Measurements from ENCODE around the gene FOXD2. TPM values are rescaled to one million over a fixed set of nuclear protein-coding genes. Genes with fewer than 3 reads are reported as not detected.

FOXD2 gene
- polyA plus RNA-seq, 3 donors: 0.03 to 0.11 TPM; not detected in 1

GRCh38 chr1:47420547-47420946 is 17.3 kb upstream of the FOXD2 start:
- Histone ChIP-seq H3K4me3 (replicated peaks in 1 of 3; ENCODE audit: low read depth in 2 of 3, low read length in 3 of 3) (no peak overlapping the region), H3K27me3 (ENCODE audit: control insufficient read depth in 2 of 2, insufficient read depth in 2 of 2, low read length in 2 of 2) (peaks cover 47 to 58% of the 10 kb centered on the region in 2 donors), H3K79me2 (ENCODE audit: insufficient read depth, low read length) (no peaks in the 10 kb centered on the region), H3K9me3 (replicated peaks in 1 of 2; ENCODE audit: control insufficient read depth in 1 of 2, insufficient read depth in 1 of 2, low read length in 2 of 2) (peaks cover 0 to 9% of the 10 kb centered on the region in 2 donors), H3K4me2 (replicated peaks; ENCODE audit: extremely low read depth, low read length, poor library complexity, severe bottlenecking) (no peak overlapping the region), H3K36me3 (replicated peaks in 1 of 2; ENCODE audit: control insufficient read depth in 1 of 2, insufficient read depth in 2 of 2, low read length in 2 of 2) (no peaks in the 10 kb centered on the region), H3K9ac (ENCODE audit: insufficient read depth, low read length, poor library complexity, severe bottlenecking) (no peak overlapping the region), H2AFZ (ENCODE audit: insufficient read depth, low read depth, low read length, poor library complexity, severe bottlenecking) (no peak overlapping the region), H3K4me1 (ENCODE audit: control insufficient read depth in 1 of 2, insufficient read depth in 2 of 2, low read length in 2 of 2) (no peaks in the 10 kb centered on the region), H4K20me1 (ENCODE audit: insufficient read depth, low read length) (no peaks in the 10 kb centered on the region), H3K27ac (ENCODE audit: low read depth in 1 of 2, low read length in 2 of 2) (no peak overlapping the region)
- TF ChIP-seq, protein P1, sequence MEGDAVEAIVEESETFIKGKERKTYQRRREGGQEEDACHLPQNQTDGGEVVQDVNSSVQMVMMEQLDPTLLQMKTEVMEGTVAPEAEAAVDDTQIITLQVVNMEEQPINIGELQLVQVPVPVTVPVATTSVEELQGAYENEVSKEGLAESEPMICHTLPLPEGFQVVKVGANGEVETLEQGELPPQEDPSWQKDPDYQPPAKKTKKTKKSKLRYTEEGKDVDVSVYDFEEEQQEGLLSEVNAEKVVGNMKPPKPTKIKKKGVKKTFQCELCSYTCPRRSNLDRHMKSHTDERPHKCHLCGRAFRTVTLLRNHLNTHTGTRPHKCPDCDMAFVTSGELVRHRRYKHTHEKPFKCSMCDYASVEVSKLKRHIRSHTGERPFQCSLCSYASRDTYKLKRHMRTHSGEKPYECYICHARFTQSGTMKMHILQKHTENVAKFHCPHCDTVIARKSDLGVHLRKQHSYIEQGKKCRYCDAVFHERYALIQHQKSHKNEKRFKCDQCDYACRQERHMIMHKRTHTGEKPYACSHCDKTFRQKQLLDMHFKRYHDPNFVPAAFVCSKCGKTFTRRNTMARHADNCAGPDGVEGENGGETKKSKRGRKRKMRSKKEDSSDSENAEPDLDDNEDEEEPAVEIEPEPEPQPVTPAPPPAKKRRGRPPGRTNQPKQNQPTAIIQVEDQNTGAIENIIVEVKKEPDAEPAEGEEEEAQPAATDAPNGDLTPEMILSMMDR (IDR thresholded peaks at IDR 0.05): no peak
- peaks cover 5% of the 10 kb centered on the region for H3K4me1 Mint-ChIP-seq
- H3K36me3 Mint-ChIP-seq: no peaks in the 10 kb centered on the region
- H3K9me3 Mint-ChIP-seq: peaks cover 0 to 13% (median 3%) of the 10 kb centered on the region in 7 donors
- WGBS (ENCODE audit: insufficient coverage): no CpG with 5 or more reads among the region's 4 CpGs
- intact Hi-C loops (cut with micrococcal nuclease): no loop called here
- H3K27ac Mint-ChIP-seq: no peak overlapping the region
- peaks cover 53 to 79% (median 63%) of the 10 kb centered on the region in 3 donors for H3K27me3 Mint-ChIP-seq (ENCODE audit: low read depth in 3 of 3)
- H3K4me3 Mint-ChIP-seq: no peak overlapping the region
- no peak for DNase-seq

DNA sequence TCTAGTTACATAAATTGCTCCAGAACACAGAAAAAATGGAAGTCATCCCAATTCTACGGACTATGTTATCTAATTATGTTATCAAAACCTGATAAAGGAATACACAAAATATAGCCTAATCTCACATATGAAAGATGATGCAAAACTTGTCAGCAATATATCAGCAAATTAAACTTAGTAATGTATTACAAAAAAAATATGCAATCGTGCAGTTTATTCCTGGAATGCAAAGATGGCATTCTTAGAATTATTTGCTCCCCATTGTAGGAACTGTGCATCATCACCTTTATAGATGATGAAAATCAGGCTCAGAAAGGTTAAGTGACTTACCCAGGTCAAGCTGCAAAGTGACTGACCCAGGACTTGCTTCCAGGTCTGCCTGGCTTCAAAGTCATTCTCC is 14.0 kb upstream of the FOXD2 start:
- Histone ChIP-seq H3K79me2 (ENCODE audit: insufficient read depth, low read length) (no peaks in the 10 kb centered on the region), H2AFZ (ENCODE audit: insufficient read depth, low read depth, low read length, poor library complexity, severe bottlenecking) (no peak overlapping the region), H3K4me1 (ENCODE audit: control insufficient read depth in 1 of 2, insufficient read depth in 2 of 2, low read length in 2 of 2) (no peaks in the 10 kb centered on the region), H3K36me3 (replicated peaks in 1 of 2; ENCODE audit: control insufficient read depth in 1 of 2, insufficient read depth in 2 of 2, low read length in 2 of 2) (no peaks in the 10 kb centered on the region), H3K27me3 (ENCODE audit: control insufficient read depth in 2 of 2, insufficient read depth in 2 of 2, low read length in 2 of 2) (peaks cover 24 to 33% of the 10 kb centered on the region in 2 donors), H4K20me1 (ENCODE audit: insufficient read depth, low read length) (no peaks in the 10 kb centered on the region), H3K9me3 (replicated peaks in 1 of 2; ENCODE audit: control insufficient read depth in 1 of 2, insufficient read depth in 1 of 2, low read length in 2 of 2) (no peaks in the 10 kb centered on the region), H3K4me3 (replicated peaks in 1 of 3; ENCODE audit: low read depth in 2 of 3, low read length in 3 of 3) (no peak overlapping the region), H3K27ac (ENCODE audit: low read depth in 1 of 2, low read length in 2 of 2) (no peak overlapping the region), H3K4me2 (replicated peaks; ENCODE audit: extremely low read depth, low read length, poor library complexity, severe bottlenecking) (no peak overlapping the region), H3K9ac (ENCODE audit: insufficient read depth, low read length, poor library complexity, severe bottlenecking) (no peak overlapping the region)
- no CpG with 5 or more reads among the region's 2 CpGs for WGBS (ENCODE audit: insufficient coverage)
- no peak for DNase-seq
- Mint-ChIP-seq H3K4me3 (no peak overlapping the region), H3K36me3 (no peaks in the 10 kb centered on the region), H3K4me1 (peaks cover 2% of the 10 kb centered on the region), H3K27me3 (ENCODE audit: low read depth in 3 of 3) (peaks cover 34 to 59% (median 45%) of the 10 kb centered on the region in 3 donors), H3K9me3 (peaks cover 0 to 2% (median 0%) of the 10 kb centered on the region in 7 donors), H3K27ac (peak overlapping the region in 1 of 7 donors; percentile 70)
- TF ChIP-seq, protein P1 (IDR thresholded peaks at IDR 0.05): no peak
- intact Hi-C loops (cut with micrococcal nuclease): no loop called here
